Ovary (tissue), 3 donors: ENCODE data around the gene DISP2.

Source experiments
- POLR2A ChIP-seq: fragments of 450-650 bp; IDR thresholded peaks from one replicate; pipeline ENCODE4 v1.6.1; 2017; ENCODE audit warnings: antibody characterized with exemption, mild to moderate bottlenecking, moderate library complexity
- TF ChIP-seq, protein P1 (sequence below), 3 donors: fragments of 450-650 bp in 2 of 3; fragments of 200-600 bp in 1 of 3; IDR thresholded peaks; one replicate each; pipeline versions ENCODE4 v1.5.1 to v1.8.0; 2016 to 2022; ENCODE audit warnings: antibody characterized with exemption in 3 of 3, mild to moderate bottlenecking in 1 of 3
- donor health status: DM: no; HTN: no; CAD: no.

DNA sequence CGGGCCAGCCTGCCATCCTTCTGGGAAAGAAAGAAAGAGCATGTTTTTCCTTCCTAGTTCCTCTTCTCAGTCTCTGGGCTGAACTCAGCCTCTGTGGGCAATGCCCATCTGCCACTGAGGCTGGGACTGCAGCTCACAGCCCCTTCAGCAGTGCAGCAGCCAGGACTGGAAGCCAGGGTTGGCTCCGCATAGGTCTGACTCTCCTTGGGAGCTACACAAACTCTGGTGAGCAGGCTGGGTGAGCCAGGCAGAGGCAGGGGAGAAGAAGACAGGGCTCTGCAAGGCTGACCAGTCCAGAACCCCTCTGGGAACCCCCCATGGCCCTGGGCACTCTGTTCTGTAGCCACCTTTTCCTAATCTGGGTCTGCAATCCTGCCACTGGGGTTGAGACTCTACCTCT is 3.6 kb downstream of the DISP2 start:
- no peak for TF ChIP-seq POLR2A
- TF ChIP-seq, protein P1, sequence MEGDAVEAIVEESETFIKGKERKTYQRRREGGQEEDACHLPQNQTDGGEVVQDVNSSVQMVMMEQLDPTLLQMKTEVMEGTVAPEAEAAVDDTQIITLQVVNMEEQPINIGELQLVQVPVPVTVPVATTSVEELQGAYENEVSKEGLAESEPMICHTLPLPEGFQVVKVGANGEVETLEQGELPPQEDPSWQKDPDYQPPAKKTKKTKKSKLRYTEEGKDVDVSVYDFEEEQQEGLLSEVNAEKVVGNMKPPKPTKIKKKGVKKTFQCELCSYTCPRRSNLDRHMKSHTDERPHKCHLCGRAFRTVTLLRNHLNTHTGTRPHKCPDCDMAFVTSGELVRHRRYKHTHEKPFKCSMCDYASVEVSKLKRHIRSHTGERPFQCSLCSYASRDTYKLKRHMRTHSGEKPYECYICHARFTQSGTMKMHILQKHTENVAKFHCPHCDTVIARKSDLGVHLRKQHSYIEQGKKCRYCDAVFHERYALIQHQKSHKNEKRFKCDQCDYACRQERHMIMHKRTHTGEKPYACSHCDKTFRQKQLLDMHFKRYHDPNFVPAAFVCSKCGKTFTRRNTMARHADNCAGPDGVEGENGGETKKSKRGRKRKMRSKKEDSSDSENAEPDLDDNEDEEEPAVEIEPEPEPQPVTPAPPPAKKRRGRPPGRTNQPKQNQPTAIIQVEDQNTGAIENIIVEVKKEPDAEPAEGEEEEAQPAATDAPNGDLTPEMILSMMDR (IDR thresholded peaks at IDR 0.05) = no peak
